OCI-LY7 (cell line): ENCODE measurements around the gene OARD1.

Experiments
- CTCF ChIP-seq: fragments of 200-600 bp; sonication (generic); conservative IDR thresholded peaks from 2 replicates; pipeline ENCODE4 v1.5.1; 2014; ENCODE audit warnings: mild to moderate bottlenecking, antibody characterized with exemption, low read length, moderate library complexity, mixed read lengths
- EZH2phosphoT487 ChIP-seq: fragments of 200-600 bp; sonication (generic); IDR thresholded peaks from 2 replicates; pipeline ENCODE4 v1.6.1; 2018; ENCODE audit warnings: low read depth, borderline replicate concordance, mild to moderate bottlenecking, mixed run types, antibody characterized with exemption, low read length, moderate library complexity, mixed read lengths

GRCh38 chr6:41014780-41015179, 57.4 kb downstream of the OARD1 start:
- no peak for TF ChIP-seq CTCF
- TF ChIP-seq EZH2phosphoT487 = no peak
